ENCODE data around the gene COL15A1. TPM values are rescaled to one million over a fixed set of nuclear protein-coding genes. Genes with fewer than 3 reads are reported as not detected.
A peak's percentile ranks its signal among the peaks of the same experiment; 100 is the strongest.

COL15A1 gene
- total RNA-seq, 1 donor from 2014 or later, result 15.0 TPM

DNA sequence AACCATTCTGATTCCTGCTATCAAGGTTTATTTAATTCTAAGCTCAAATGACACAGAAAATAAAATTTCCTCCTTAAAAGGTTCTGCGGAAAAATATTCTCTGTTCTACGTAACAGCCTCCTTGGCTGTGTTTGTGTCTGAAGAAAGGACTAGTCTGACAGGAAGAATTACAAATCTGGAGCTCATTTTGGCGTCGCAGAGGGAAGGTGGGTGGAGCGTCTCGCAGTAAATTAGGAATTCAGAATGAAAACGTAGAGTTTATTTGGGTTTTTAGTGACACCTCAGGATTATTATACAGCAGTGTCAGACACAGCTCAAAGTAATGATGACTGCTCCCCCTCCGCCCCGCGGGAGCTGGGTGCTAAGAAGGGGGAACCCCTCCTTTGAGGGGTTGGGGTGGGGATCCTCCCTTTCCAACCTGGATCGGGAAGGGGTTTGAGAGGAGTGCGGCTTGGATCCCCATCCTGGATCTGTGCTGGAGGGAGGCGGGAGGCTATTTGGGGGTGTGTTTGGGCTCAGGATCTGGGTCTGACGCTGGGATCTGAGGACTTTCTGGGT, 160.3 kb downstream of the COL15A1 start:
- Histone ChIP-seq H3K27ac (peak overlapping the region; percentile 87), H3K4me3 (peak overlapping the region; percentile 84 to 92), H3K27me3 (no peaks in the 10 kb centered on the region), H3K9me3 (no peaks in the 10 kb centered on the region), H3K36me3 (no peaks in the 10 kb centered on the region), H3K4me1 (peaks cover 47% of the 10 kb centered on the region)
- TF ChIP-seq POLR2AphosphoS5 (IDR thresholded peaks at IDR 0.05; ENCODE audit: insufficient read depth in 1 of 2, low read depth in 1 of 2) (peak; percentile 2 to 79), POLR2A (IDR thresholded peaks at IDR 0.05) (peak in 1 of 2 donors; percentile 17)
- TF ChIP-seq, protein P1, sequence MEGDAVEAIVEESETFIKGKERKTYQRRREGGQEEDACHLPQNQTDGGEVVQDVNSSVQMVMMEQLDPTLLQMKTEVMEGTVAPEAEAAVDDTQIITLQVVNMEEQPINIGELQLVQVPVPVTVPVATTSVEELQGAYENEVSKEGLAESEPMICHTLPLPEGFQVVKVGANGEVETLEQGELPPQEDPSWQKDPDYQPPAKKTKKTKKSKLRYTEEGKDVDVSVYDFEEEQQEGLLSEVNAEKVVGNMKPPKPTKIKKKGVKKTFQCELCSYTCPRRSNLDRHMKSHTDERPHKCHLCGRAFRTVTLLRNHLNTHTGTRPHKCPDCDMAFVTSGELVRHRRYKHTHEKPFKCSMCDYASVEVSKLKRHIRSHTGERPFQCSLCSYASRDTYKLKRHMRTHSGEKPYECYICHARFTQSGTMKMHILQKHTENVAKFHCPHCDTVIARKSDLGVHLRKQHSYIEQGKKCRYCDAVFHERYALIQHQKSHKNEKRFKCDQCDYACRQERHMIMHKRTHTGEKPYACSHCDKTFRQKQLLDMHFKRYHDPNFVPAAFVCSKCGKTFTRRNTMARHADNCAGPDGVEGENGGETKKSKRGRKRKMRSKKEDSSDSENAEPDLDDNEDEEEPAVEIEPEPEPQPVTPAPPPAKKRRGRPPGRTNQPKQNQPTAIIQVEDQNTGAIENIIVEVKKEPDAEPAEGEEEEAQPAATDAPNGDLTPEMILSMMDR (IDR thresholded peaks at IDR 0.05), result no peak
- intact Hi-C loops (cut with DNase I), result no loop called here
- DNase-seq (ENCODE audit: extremely low spot score in 2 of 2), result no peak

DNA sequence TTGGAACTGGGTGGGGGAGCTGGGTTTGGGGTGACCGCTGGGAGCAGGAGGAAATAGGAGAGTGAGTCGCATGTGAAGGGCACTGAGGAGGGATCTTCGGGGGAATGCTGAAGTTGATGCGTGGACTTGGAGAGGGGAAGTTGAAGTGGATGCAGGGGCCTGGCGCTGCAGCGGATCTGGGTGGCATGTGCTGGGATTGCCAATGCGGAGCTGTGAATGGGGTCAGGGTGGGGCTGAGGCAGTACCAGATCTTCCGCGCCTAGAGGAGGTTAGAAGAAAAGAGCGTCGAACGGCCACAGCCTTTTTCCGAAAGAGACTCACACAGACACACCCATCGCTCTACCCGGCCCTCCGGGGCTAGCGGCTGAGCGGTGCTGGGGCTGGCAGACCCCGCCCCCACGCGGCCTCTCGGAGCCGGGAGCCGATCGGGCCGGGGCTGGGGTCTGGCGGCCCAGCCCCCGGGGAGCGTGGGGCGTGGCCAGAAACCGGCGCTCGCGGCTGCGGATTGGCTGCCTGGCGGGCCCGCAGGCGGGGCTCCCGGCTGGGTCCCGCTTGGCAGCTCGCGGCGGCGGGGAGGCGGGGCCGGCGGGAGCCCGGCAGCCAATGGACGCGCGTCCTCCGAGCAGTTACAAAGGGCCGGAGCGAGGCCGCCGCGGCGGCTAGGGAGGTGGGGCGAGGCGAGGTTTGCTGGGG, 160.9 kb downstream of the COL15A1 start, which contains the start of gene TGFBR1:
Gene TGFBR1 (plus strand): TSS at position 655 of the 693 bp plus-strand sequence. CDS start 93 bp downstream, outside the sequence.
- Histone ChIP-seq H3K4me1 (peaks cover 53% of the 10 kb centered on the region), H3K36me3 (no peaks in the 10 kb centered on the region), H3K27ac (peak within 1 kb of the TSS; percentile 87), H3K4me3 (peak within 1 kb of the TSS; percentile 84 to 92), H3K27me3 (no peaks in the 10 kb centered on the region), H3K9me3 (no peaks in the 10 kb centered on the region)
- TF ChIP-seq POLR2A (IDR thresholded peaks at IDR 0.05) (peak; percentile 1 to 79), POLR2AphosphoS5 (IDR thresholded peaks at IDR 0.05; ENCODE audit: insufficient read depth in 1 of 2, low read depth in 1 of 2) (peak in 1 of 2 donors; percentile 82)
- TF ChIP-seq, protein P1 (IDR thresholded peaks at IDR 0.05), result no peak
- peak in 1 of 2 donors; percentile 92 for DNase-seq (ENCODE audit: extremely low spot score in 2 of 2)
- intact Hi-C loops (cut with DNase I), result no loop called here

DNA sequence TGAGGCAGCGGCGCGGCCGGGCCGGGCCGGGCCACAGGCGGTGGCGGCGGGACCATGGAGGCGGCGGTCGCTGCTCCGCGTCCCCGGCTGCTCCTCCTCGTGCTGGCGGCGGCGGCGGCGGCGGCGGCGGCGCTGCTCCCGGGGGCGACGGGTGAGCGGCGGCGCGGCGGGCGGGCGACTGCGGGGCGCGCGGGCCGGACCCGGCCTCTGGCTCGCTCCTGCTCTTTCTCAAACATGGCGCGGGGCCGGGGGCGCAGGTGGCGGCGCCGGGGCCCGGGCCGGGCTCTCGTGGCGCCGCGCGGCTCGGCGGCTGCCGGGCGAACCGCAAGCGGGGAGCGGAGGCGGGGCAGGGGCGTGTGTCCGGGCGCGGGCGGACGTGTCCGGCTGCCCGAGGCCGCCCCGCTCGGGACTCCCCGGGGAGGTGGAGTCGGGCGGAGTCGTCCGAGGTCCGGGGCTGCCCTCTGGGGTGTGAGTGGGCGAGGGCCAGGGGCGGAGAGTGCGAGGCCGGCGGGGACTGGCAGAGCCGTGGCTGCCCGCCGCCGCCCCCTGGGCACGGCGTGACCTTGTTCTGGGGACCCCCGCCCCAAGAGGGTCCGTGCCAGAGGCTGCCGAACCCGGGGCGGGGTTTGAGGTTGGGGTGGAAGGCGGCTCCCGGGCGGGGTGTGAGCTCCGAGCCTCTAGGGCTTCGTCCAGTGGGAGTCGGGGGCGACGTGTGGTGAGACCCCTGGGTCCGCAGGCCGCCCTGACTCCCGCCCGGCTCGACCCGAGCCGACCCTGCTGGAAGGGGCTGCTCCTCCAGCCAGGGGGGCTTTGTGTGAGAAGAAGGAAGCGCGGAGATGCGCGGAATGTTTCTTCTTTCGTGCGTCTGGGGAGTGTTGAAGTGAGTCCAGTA, 161.7 kb downstream of the COL15A1 start:
- Histone ChIP-seq H3K36me3 (no peaks in the 10 kb centered on the region), H3K9me3 (no peaks in the 10 kb centered on the region), H3K4me1 (peaks cover 59% of the 10 kb centered on the region), H3K4me3 (peak overlapping the region; percentile 84 to 92), H3K27ac (peak overlapping the region; percentile 87), H3K27me3 (no peaks in the 10 kb centered on the region)
- DNase-seq (ENCODE audit: extremely low spot score in 2 of 2), result no peak
- intact Hi-C loops (cut with DNase I), result no loop called here
- TF ChIP-seq POLR2AphosphoS5 (IDR thresholded peaks at IDR 0.05; ENCODE audit: insufficient read depth in 1 of 2, low read depth in 1 of 2), result peak in 1 of 2 donors; percentile 74
- TF ChIP-seq POLR2A (IDR thresholded peaks at IDR 0.05), result peak in 1 of 2 donors; percentile 93
- TF ChIP-seq, protein P1 (IDR thresholded peaks at IDR 0.05), result no peak

GRCh38 chr9:99106044-99106375, 162.3 kb downstream of the COL15A1 start:
- Histone ChIP-seq H3K4me1 (peaks cover 62% of the 10 kb centered on the region), H3K27me3 (no peaks in the 10 kb centered on the region), H3K27ac (peak overlapping the region; percentile 87), H3K36me3 (no peaks in the 10 kb centered on the region), H3K9me3 (no peaks in the 10 kb centered on the region), H3K4me3 (peak overlapping the region; percentile 84 to 92)
- intact Hi-C loops (cut with DNase I), result no loop called here
- no peak for DNase-seq (ENCODE audit: extremely low spot score in 2 of 2)
- TF ChIP-seq POLR2A (IDR thresholded peaks at IDR 0.05), result no peak
- TF ChIP-seq, protein P1 (IDR thresholded peaks at IDR 0.05), result no peak
- TF ChIP-seq POLR2AphosphoS5 (IDR thresholded peaks at IDR 0.05; ENCODE audit: insufficient read depth in 1 of 2, low read depth in 1 of 2), result no peak
